Sigmoid colon (tissue), 4 donors: ENCODE results near the gene GALNT7.

Experiments used
- CTCF ChIP-seq, 4 experiments: fragments of 450-650 bp in 3 of 4; fragments of 200-600 bp in 1 of 4; IDR thresholded peaks; one replicate each; pipeline ENCODE4 v1.5.1; 2016 to 2019; ENCODE audit warnings: antibody characterized with exemption in 4 of 4, mild to moderate bottlenecking in 3 of 4, moderate library complexity in 2 of 4
- EP300 ChIP-seq, 4 donors: sonication (generic); formaldehyde crosslinking; IDR thresholded peaks; one replicate each; pipeline ENCODE4 v1.6.1; 2017; ENCODE audit warnings: antibody characterized with exemption in 4 of 4
- POLR2A ChIP-seq, 2 donors: fragments of 450-650 bp; IDR thresholded peaks; one replicate each; pipeline ENCODE4 v1.6.1; 2016; ENCODE audit warnings: antibody characterized with exemption in 2 of 2, mild to moderate bottlenecking in 2 of 2, moderate library complexity in 2 of 2
- POLR2AphosphoS5 ChIP-seq, 4 donors: sonication (generic); formaldehyde crosslinking; IDR thresholded peaks; one replicate each; pipeline ENCODE4 v1.6.1; 2017; ENCODE audit warnings: antibody characterized with exemption in 4 of 4

- TF ChIP-seq CTCF (IDR thresholded peaks at IDR 0.05) (no peak), POLR2A (IDR thresholded peaks at IDR 0.05) (no peak), POLR2AphosphoS5 (IDR thresholded peaks at IDR 0.05) (no peak), EP300 (IDR thresholded peaks at IDR 0.05) (no peak)
Observed at GRCh38 chr4:173153445-173153844, 15.2 kb upstream of the GALNT7 start.
